Lower lobe of right lung (tissue), 2 donors: Measurements from ENCODE around the gene FAM78A. TPM values are rescaled to one million over a fixed set of nuclear protein-coding genes. Genes with fewer than 3 reads are reported as not detected.

Source experiments
- ATAC-seq, 2 donors: fragments of 200-7000 bp; cut with Tn5 transposase; one replicate each; pipeline ENCODE4 v1.9.1; 2020 to 2022; ENCODE audit warnings: mild to moderate bottlenecking in 2 of 2, moderate library complexity in 2 of 2
- DNase-seq: peaks from one replicate; pipeline ENCODE4 v3.0.0-alpha.2; 2020
- H3K27ac ChIP-seq: fragments of 200-600 bp; one replicate; pipeline ENCODE4 v1.8.0; 2022
- H3K27me3 ChIP-seq: fragments of 200-600 bp; one replicate; pipeline ENCODE4 v1.8.0; 2022; ENCODE audit warnings: low read depth
- H3K36me3 ChIP-seq: fragments of 200-600 bp; one replicate; pipeline ENCODE4 v1.8.0; 2022; ENCODE audit warnings: mild to moderate bottlenecking
- H3K4me1 ChIP-seq: fragments of 200-600 bp; one replicate; pipeline ENCODE4 v1.8.0; 2022
- H3K4me3 ChIP-seq: fragments of 200-600 bp; one replicate; pipeline ENCODE4 v1.8.0; 2022; ENCODE audit warnings: mild to moderate bottlenecking
- H3K9me3 ChIP-seq: fragments of 200-600 bp; one replicate; pipeline ENCODE4 v1.8.0; 2022
- intact Hi-C: fragments of 100-400 bp; cut with DNase I; formaldehyde crosslinking; loops from one replicate; pipeline ENCODE4 v1.11.0; 2022
- total RNA-seq: library from RNA; stranded (reverse); fragmentation: NEBNext Ultra II Directional; extraction: Animal tissue kit (Norgen Biotek cat#: 25700); gene quantifications from one replicate; pipeline ENCODE4 v1.2.1, GENCODE V29; 2021
- TF ChIP-seq, protein P1 (sequence below): fragments of 200-600 bp; IDR thresholded peaks from one replicate; pipeline ENCODE4 v1.8.0; 2022; ENCODE audit warnings: antibody characterized with exemption, mild to moderate bottlenecking
- donor health status: DM: no; HTN: yes; CAD: no; lungs with severe emphysema.

The FAM78A gene
- total RNA-seq, 1 donor from 2014 or later, result 18.3 TPM

DNA sequence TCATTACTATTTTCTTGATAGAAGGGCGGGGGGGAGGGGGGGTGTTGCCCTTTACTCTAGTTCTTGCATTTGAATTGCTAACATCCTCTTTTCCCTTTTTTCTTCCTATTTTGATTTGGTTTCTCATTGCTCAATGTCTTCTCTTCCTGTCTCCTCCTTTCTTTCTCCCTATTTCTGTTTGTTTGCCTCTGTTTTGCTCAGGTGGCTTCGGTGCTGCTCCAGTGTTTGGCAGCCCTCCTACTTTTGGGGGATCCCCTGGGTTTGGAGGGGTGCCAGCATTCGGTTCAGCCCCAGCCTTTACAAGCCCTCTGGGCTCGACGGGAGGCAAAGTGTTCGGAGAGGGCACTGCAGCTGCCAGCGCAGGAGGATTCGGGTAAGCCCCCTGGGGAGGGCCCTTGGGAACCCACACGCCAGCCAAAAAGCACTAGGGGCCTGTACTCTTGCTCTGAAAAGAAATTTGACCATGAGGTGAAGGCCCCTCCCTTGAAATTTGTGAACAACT lies 48.3 kb downstream of the FAM78A start:
- DNase-seq (no peak), ATAC-seq (peak; percentile 21 to 40)
- Histone ChIP-seq H3K36me3 (peaks cover 56% of the 10 kb centered on the region), H3K27ac (peak overlapping the region; percentile 63), H3K4me3 (peak overlapping the region; percentile 45), H3K27me3 (no peaks in the 10 kb centered on the region), H3K9me3 (no peaks in the 10 kb centered on the region), H3K4me1 (peaks cover 19% of the 10 kb centered on the region)
- TF ChIP-seq, protein P1, sequence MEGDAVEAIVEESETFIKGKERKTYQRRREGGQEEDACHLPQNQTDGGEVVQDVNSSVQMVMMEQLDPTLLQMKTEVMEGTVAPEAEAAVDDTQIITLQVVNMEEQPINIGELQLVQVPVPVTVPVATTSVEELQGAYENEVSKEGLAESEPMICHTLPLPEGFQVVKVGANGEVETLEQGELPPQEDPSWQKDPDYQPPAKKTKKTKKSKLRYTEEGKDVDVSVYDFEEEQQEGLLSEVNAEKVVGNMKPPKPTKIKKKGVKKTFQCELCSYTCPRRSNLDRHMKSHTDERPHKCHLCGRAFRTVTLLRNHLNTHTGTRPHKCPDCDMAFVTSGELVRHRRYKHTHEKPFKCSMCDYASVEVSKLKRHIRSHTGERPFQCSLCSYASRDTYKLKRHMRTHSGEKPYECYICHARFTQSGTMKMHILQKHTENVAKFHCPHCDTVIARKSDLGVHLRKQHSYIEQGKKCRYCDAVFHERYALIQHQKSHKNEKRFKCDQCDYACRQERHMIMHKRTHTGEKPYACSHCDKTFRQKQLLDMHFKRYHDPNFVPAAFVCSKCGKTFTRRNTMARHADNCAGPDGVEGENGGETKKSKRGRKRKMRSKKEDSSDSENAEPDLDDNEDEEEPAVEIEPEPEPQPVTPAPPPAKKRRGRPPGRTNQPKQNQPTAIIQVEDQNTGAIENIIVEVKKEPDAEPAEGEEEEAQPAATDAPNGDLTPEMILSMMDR, result no peak
- intact Hi-C loops, result no loop called here

DNA sequence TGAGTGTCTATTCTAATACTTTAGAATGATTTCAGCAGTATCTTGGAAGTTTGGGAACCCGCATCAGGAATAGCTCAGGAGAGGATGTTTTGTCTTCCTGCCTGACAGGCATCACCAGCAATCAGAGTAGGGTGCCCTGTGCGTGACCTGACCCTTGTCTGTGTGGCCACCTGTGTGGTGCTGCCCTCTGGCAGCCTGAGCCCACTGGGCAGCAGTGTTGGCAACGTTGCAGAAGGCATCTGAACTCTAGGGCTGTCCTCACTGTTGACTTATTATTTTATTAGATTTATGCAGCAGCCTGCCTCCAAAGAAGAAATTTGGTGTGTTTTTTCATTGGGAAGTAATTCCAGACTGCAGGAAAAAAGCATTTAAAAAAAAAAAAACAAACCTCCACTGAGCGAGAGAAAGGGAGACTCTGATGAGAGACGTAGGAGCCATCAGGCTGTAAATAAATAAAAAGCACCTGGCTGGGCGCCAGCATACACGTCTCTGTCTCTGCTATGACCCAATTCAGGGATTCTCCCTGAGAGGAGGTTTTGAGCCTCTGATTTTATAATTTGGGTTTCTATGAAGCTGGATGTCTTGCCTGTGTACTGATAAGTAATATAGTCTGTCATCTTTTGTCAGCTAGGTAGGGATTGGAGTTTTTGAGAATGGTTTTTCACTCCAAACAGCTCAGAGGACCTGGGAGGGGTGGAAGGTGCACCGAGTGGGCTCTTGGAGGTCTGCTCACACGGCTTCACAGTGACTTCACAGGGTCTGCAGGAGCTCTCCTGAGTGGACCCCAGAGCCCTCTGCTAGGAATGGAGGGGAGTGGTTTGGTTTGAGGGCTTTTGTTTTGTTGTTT lies 49.0 kb downstream of the FAM78A start:
- no peak for ATAC-seq

DNA sequence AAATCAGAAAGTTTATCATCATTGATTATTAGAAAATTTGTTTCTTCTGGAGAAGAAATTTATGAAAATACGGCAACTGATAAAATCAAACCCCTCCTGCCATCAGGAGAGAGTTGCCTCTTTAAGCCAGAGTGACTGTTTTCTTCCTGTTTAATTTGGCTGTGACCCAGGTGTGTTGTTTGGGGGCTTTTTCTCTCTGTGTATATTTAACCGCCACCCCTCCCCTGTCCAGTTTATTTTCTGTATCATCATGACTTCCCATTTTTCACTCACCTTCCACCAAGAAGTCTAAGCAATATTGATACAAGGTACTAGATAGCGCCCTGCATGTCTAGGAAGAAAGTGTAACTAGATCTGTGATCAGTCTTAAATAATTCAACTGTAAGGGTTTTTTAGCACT lies 50.1 kb downstream of the FAM78A start:
- no peak overlapping the region for H3K4me3 ChIP-seq
- intact Hi-C loops, result no loop called here
- H3K36me3 ChIP-seq, result peaks cover 45% of the 10 kb centered on the region
- H3K9me3 ChIP-seq, result no peaks in the 10 kb centered on the region
- H3K4me1 ChIP-seq, result peaks cover 19% of the 10 kb centered on the region
- H3K27ac ChIP-seq, result no peak overlapping the region
- H3K27me3 ChIP-seq, result no peaks in the 10 kb centered on the region
- ATAC-seq (no peak), DNase-seq (no peak)
- TF ChIP-seq, protein P1, result no peak

More for the DNA sequence above, 49.0 kb downstream of the FAM78A start:
- intact Hi-C loops, result no loop called here
- TF ChIP-seq, protein P1, result no peak
- Histone ChIP-seq H3K4me3 (no peak overlapping the region), H3K36me3 (peaks cover 53% of the 10 kb centered on the region), H3K27ac (peak overlapping the region; percentile 63), H3K27me3 (no peaks in the 10 kb centered on the region), H3K4me1 (peaks cover 19% of the 10 kb centered on the region), H3K9me3 (no peaks in the 10 kb centered on the region)
- DNase-seq, result no peak

DNA sequence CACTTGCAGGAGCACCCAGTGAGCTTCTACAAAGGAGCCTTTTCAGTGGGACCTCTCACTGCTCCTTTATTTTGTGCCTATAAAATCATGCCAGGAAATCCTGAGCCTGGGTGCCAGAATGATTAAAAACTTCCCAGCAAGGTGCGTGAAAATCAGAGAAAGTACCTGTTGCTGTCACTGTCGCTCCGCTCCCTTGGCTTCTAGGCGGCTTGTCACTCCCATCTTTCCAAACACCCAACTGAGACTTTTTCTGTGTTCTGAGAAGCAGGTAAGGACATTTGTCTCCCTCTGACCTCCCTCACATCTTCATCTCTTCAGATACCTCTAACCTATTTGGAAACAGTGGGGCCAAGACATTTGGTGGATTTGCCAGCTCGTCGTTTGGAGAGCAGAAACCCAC lies 53.9 kb downstream of the FAM78A start:
- Histone ChIP-seq H3K4me1 (peaks cover 17% of the 10 kb centered on the region), H3K4me3 (no peak overlapping the region), H3K9me3 (no peaks in the 10 kb centered on the region), H3K27ac (no peak overlapping the region), H3K36me3 (peaks cover 40% of the 10 kb centered on the region), H3K27me3 (no peaks in the 10 kb centered on the region)
- no peak for DNase-seq
- no peak for ATAC-seq
- TF ChIP-seq, protein P1, result no peak
- intact Hi-C loops, result no loop called here

DNA sequence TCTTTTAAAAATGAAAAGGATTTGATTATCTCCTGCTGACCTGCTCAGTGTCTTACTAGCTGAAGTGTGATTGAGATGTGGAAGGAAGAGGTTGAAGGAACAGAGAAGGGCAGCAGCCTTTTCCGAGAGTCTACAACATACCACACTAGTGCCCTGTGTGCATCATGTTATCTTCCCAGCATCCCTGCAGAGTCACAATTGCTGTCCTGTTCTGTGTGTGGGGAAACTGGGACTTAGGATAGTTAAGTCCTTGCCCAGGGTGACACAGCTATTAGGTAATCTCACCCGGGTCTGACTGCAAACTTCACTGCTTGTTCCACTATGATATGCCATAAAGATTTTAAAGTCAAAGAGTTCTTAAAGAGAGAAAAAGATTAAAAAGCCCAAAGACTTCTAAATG lies 55.8 kb downstream of the FAM78A start:
- H3K36me3 ChIP-seq, result peaks cover 55% of the 10 kb centered on the region
- intact Hi-C loops, result no loop called here
- H3K27me3 ChIP-seq, result no peaks in the 10 kb centered on the region
- H3K4me1 ChIP-seq, result no peaks in the 10 kb centered on the region
- H3K27ac ChIP-seq, result no peak overlapping the region
- TF ChIP-seq, protein P1, result no peak
- ATAC-seq (no peak), DNase-seq (no peak)
- H3K9me3 ChIP-seq, result no peaks in the 10 kb centered on the region
- no peak overlapping the region for H3K4me3 ChIP-seq
